Skeletal muscle satellite cell (primary cell): Measurements from ENCODE around the gene SMIM43.

Experiments used
- H3K27me3 ChIP-seq: 2 replicates; pipeline ENCODE4 v1.7.0; 2013; ENCODE audit warnings: low read length; ENCODE audit not compliant: control insufficient read depth, insufficient read depth
- H3K36me3 ChIP-seq: 2 replicates; pipeline ENCODE4 v1.7.0; 2013; ENCODE audit warnings: mild to moderate bottlenecking, control low read depth, low read length; ENCODE audit not compliant: insufficient read depth
- H3K4me1 ChIP-seq: 2 replicates; pipeline ENCODE4 v1.7.0; 2013; ENCODE audit warnings: low read length; ENCODE audit not compliant: control insufficient read depth, insufficient read depth
- H3K4me2 ChIP-seq: 2 replicates; pipeline ENCODE4 v1.7.0; 2013; ENCODE audit warnings: mild to moderate bottlenecking, low read length
- H3K4me3 ChIP-seq: 2 replicates; pipeline ENCODE4 v1.7.0; 2013; ENCODE audit warnings: low read length
- H3K9ac ChIP-seq: 2 replicates; pipeline ENCODE4 v1.7.0; 2013; ENCODE audit warnings: mild to moderate bottlenecking, low read depth, low read length, moderate library complexity
- H3K9me3 ChIP-seq: replicated peaks from 2 replicates; pipeline ENCODE4 v1.7.0; 2013; ENCODE audit warnings: mild to moderate bottlenecking, control low read depth, low read length

The SMIM43 gene

DNA sequence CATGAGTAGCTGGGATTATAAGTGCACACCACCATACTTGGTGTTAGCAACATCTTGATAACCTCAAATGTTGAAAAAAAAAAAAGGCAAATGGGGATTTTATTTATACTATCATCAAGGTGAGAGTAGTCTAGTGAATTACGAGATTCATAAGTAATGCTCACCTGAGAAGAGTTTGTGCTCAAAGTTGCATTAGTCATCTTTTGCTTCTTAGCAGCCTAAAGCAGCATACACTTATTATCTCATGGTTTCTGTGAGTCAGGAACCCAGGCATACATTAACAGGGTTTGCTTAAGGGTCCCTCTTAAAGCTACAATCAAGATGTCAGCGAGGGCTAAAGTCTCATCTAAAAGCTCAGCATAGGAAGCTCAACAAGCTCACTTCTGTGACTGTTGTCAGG is 28.0 kb upstream of the SMIM43 start:
- Histone ChIP-seq H3K4me3 (no peak overlapping the region), H3K4me1 (peaks cover 52% of the 10 kb centered on the region), H3K4me2 (no peak overlapping the region), H3K9me3 (no peaks in the 10 kb centered on the region), H3K36me3 (no peaks in the 10 kb centered on the region), H3K9ac (no peak overlapping the region), H3K27me3 (no peaks in the 10 kb centered on the region)

DNA sequence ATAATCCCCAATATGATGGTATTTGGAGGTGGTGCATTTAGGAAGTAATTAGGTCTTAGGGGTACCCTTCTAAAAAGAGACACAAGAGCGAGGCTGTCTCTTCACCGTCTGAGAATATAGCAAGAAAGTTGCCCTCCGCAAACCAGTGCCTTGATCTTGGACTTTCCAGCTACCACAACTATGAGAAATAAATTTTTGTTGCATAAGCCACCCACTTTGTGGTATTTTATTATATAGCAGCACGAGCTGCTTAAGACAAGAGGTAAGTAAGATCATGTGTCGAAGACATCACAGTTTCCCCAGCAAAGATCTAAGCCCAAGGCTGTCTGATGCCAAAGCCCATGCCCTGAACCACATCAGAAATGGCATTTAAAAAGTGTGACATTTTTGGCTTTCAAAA is 26.5 kb upstream of the SMIM43 start:
- no peaks in the 10 kb centered on the region for H3K36me3 ChIP-seq
- H3K4me1 ChIP-seq, result peaks cover 59% of the 10 kb centered on the region
- H3K9me3 ChIP-seq, result no peaks in the 10 kb centered on the region
- no peak overlapping the region for H3K4me3 ChIP-seq
- peak overlapping the region; percentile 41 for H3K4me2 ChIP-seq
- H3K9ac ChIP-seq, result peak overlapping the region; percentile 68
- no peaks in the 10 kb centered on the region for H3K27me3 ChIP-seq

DNA sequence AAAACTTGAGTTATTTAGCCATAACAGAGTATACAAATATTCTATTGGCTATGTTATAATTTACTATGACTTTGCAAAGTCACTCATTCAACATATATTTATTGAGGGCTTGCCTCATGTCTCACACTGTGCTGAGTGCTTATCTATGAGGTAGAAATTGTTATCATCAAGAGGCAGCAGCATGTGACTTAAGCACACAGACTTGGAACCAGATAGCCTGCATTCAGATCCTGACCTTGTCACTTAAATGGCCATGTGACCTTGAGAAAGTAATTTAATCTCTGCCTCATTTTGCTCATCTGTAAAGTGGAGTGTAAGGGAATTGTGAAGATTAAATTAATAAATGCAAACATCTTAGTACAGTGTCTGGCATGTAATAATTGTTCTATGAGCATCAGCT is 26.0 kb upstream of the SMIM43 start:
- Histone ChIP-seq H3K4me1 (peaks cover 64% of the 10 kb centered on the region), H3K27me3 (no peaks in the 10 kb centered on the region), H3K9me3 (no peaks in the 10 kb centered on the region), H3K36me3 (no peaks in the 10 kb centered on the region), H3K4me2 (peak overlapping the region; percentile 41), H3K9ac (peak overlapping the region; percentile 68), H3K4me3 (no peak overlapping the region)

DNA sequence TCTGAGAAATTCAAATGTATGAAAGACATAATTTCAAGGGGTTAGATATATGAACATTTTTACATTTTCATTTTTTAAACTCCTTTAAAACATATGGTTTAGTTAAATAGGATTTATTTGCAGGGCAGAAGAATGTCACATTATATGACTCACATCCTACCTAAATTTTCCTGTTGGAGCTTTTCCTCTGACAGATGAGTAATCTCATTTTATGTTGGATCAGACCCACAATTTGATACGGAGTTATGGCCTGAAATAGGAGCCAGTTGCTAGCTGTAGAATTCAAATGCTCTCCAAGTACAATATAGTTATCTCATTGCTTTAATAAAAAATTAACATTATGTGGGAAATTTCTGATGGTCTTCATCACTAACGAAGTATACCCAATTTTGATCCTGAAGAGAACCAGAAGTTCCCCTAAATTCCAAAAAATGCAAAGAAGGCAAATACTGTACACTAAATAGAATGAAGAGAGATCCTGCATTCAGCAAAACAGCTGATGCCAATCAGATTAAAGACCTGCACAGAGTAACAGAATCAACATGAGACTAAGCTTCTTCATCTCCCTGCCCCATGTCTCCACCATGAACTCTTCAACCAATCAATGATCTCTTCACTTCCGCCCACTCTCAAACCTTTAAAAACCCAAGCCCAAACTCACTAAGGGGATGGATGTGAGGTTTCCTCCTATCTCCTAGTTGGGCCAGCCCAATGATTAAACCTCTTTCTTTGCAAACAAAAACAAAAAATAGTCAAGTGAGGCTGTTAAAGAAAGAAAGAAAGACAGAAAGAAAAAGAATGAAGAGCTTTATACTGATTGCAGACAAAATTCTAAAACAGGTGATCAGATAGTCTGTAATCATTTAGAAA is 25.2 kb upstream of the SMIM43 start:
- H3K4me1 ChIP-seq, result peaks cover 68% of the 10 kb centered on the region
- H3K4me3 ChIP-seq, result no peak overlapping the region
- no peaks in the 10 kb centered on the region for H3K9me3 ChIP-seq
- H3K27me3 ChIP-seq, result no peaks in the 10 kb centered on the region
- H3K4me2 ChIP-seq, result peak overlapping the region; percentile 49
- no peaks in the 10 kb centered on the region for H3K36me3 ChIP-seq
- H3K9ac ChIP-seq, result peak overlapping the region; percentile 68

DNA sequence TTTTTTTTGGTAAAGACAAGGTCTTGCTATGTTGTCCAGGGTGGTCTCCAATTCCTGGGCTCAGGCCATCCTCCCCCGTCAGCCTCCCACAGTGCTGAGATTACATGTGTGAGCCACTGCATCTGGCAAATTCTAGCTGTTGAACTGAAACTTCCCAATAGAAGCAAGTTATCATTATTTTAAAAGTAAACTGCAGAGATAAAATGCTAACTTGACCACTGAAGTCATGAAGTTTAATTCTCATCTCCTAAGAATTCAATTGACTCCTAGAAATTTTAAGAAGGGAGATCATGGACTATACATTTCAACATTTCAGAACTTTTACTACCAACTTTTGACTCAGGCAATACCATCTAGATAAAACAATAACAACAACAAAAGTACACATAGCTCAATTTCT is 24.5 kb upstream of the SMIM43 start:
- H3K4me1 ChIP-seq, result peaks cover 71% of the 10 kb centered on the region
- H3K27me3 ChIP-seq, result no peaks in the 10 kb centered on the region
- no peaks in the 10 kb centered on the region for H3K9me3 ChIP-seq
- peak overlapping the region; percentile 68 for H3K9ac ChIP-seq
- peak overlapping the region; percentile 49 for H3K4me2 ChIP-seq
- peak overlapping the region; percentile 24 for H3K4me3 ChIP-seq
- no peaks in the 10 kb centered on the region for H3K36me3 ChIP-seq

DNA sequence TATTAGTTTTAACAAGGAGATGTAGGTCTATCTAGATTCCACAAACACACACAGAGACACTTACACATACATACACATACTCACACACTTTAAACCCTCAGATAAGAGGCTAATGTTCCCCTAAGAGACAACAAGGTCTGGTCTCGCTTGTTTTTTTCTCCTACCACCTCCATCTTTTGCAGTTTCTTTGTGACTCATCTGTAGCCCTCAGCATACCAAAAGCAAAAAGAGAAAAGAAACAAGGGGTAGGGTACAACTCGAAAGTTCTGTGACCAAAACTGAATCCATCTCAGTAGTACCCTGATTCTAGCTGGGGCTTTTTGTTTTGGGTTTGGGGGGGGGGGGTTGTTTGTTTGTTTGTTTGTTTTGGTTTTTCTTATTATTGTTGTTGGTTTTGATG is 23.9 kb upstream of the SMIM43 start:
- H3K4me2 ChIP-seq, result peak overlapping the region; percentile 49
- peak overlapping the region; percentile 68 for H3K9ac ChIP-seq
- H3K9me3 ChIP-seq, result no peaks in the 10 kb centered on the region
- H3K36me3 ChIP-seq, result no peaks in the 10 kb centered on the region
- H3K4me1 ChIP-seq, result peaks cover 74% of the 10 kb centered on the region
- no peak overlapping the region for H3K4me3 ChIP-seq
- no peaks in the 10 kb centered on the region for H3K27me3 ChIP-seq

DNA sequence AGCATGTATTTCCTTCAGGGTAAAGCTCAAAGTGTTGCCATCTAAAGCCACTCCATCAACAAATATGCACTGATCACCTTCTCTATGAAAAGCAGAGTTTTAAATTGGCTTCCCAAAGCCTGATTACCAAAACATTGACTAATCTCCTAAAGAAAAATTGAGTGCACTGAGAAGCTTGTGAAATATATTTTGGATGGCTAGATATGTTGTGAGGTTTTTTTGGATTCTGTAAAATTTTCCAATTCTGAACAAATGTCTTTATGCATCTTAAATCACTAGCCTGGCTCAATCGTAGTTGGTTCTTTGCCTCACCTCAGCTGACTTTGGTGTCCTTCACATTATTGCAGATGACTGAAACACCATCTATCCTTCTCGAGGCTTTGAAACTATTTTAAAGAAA is 21.3 kb upstream of the SMIM43 start:
- H3K9me3 ChIP-seq, result no peaks in the 10 kb centered on the region
- H3K4me3 ChIP-seq, result no peak overlapping the region
- peaks cover 70% of the 10 kb centered on the region for H3K4me1 ChIP-seq
- H3K4me2 ChIP-seq, result no peak overlapping the region
- H3K9ac ChIP-seq, result peak overlapping the region; percentile 86
- H3K36me3 ChIP-seq, result no peaks in the 10 kb centered on the region
- H3K27me3 ChIP-seq, result no peaks in the 10 kb centered on the region

DNA sequence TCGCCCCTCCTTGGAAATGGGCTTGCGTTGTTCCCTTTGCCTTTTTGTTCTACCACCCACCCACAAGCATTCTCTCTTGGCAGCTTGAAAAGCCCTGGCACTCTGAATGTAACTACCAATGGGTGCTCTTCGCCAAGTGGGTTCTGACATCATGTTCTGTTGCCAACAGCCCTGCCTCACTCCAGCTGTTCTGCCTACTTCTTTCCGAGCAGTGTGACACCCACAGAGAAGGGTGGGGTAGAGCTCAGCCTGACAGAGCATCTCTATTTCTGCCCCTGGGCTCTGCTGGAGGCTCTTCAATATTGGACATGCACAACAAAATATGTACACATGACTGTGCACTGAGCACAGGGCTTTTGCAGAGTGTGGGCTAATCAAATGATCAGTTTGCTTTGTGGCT is 20.5 kb upstream of the SMIM43 start:
- peak overlapping the region; percentile 86 for H3K9ac ChIP-seq
- no peaks in the 10 kb centered on the region for H3K36me3 ChIP-seq
- no peaks in the 10 kb centered on the region for H3K9me3 ChIP-seq
- H3K4me2 ChIP-seq, result peak overlapping the region; percentile 77
- no peaks in the 10 kb centered on the region for H3K27me3 ChIP-seq
- peak overlapping the region; percentile 59 for H3K4me3 ChIP-seq
- H3K4me1 ChIP-seq, result peaks cover 62% of the 10 kb centered on the region

DNA sequence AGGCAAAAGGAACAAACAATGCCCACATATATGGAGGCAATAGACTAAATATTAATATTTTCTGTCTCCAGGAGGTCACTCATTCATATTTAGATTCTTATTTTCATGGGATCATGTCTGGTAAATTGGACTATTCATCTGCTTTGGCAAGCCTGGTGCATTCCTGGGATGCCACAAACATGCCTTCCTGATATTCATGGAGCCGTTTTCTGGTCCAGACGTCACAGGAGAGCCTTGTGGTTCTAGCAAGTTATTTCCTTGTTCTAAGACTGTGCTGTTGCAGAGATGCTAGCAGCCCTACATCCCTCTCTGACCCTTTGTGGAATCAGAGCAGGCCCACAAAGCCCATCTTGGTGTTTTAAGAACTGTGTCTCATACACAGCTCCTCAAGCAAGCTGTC is 20.0 kb upstream of the SMIM43 start:
- Histone ChIP-seq H3K4me3 (peak overlapping the region; percentile 59), H3K4me2 (peak overlapping the region; percentile 77), H3K9ac (peak overlapping the region; percentile 86), H3K36me3 (no peaks in the 10 kb centered on the region), H3K27me3 (no peaks in the 10 kb centered on the region), H3K9me3 (no peaks in the 10 kb centered on the region), H3K4me1 (peaks cover 58% of the 10 kb centered on the region)

DNA sequence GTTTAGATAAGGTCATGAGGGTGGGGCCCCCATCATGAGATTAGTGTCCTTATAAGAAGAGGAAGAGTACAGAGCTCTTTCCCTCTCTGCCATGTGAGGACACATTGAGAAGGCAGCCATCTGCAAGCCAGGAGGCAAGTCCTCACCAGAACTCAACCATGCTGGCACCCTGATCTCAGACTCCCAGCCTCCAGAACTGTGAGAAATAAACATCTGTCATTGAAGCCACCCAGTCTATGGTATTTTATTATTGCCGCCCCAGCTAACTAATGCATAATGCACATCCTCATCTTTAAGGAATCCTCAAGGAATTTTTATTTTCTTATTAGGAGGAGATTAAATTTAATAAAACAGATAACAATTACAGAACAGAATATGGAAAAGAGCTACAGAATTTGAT is 19.4 kb upstream of the SMIM43 start:
- Histone ChIP-seq H3K4me3 (peak overlapping the region; percentile 44), H3K27me3 (no peaks in the 10 kb centered on the region), H3K4me2 (peak overlapping the region; percentile 60), H3K9ac (peak overlapping the region; percentile 79), H3K36me3 (no peaks in the 10 kb centered on the region), H3K4me1 (peaks cover 58% of the 10 kb centered on the region), H3K9me3 (no peaks in the 10 kb centered on the region)

DNA sequence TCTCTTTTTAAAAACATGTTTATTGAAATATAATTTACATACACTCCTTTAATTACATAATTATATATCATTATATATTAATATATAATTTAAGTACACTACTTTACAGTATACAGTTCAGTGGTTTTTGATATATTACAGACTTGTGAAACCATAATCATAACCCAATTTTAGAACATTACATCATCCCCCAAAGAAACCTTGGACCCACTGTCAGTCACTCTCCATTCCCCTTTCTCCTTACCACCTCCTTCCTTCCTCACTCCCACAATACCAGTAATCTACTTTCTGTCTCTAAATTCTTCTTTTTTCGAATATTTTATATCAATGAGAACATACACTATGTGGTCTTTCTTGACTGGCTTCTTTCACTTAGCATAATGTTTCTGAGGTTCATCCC is 18.2 kb upstream of the SMIM43 start:
- peaks cover 58% of the 10 kb centered on the region for H3K4me1 ChIP-seq
- H3K27me3 ChIP-seq, result no peaks in the 10 kb centered on the region
- H3K4me2 ChIP-seq, result no peak overlapping the region
- H3K9ac ChIP-seq, result no peak overlapping the region
- no peak overlapping the region for H3K4me3 ChIP-seq
- H3K9me3 ChIP-seq, result no peaks in the 10 kb centered on the region
- H3K36me3 ChIP-seq, result no peaks in the 10 kb centered on the region
